ENCODE measurements around the gene PTPRG. TPM values are rescaled to one million over a fixed set of nuclear protein-coding genes. Genes with fewer than 3 reads are reported as not detected.

PTPRG gene
- total RNA-seq, 2 donors from 2014 or later, result 76.5 to 108 TPM

GRCh38 chr3:61793056-61793455 is 231.7 kb downstream of the PTPRG start:
- H3K36me3 Mint-ChIP-seq (ENCODE audit: low read depth), result peaks cover 1% of the 10 kb centered on the region
- no peak overlapping the region for H3K4me3 ChIP-seq (ENCODE audit: low read length)
- no peak overlapping the region for H3K27ac ChIP-seq (ENCODE audit: low read depth, low read length)
- no peaks in the 10 kb centered on the region for H3K9me3 Mint-ChIP-seq
- no peak overlapping the region for H3K9ac ChIP-seq (ENCODE audit: extremely low read depth, low read length, poor library complexity, severe bottlenecking)
- H3K9me3 ChIP-seq (ENCODE audit: control insufficient read depth, low read length), result no peaks in the 10 kb centered on the region
- no peak overlapping the region for H3K27ac Mint-ChIP-seq
- DNase-seq, result no peak
- peaks cover 17% of the 10 kb centered on the region for H3K4me1 ChIP-seq (ENCODE audit: control insufficient read depth, insufficient read depth, low read length)
- WGBS, 2 experiments (ENCODE audit: insufficient coverage in 1 of 2, insufficient read length in 1 of 2), result 93 to 94% methylated on average over 2 of the region's 2 CpGs
- TF ChIP-seq CTCF (conservative IDR thresholded peaks at IDR 0.05), result no peak
- no peak overlapping the region for H3K4me3 Mint-ChIP-seq
- no peaks in the 10 kb centered on the region for H3K36me3 ChIP-seq (ENCODE audit: control insufficient read depth, insufficient read depth, low read length)
- peaks cover 47% of the 10 kb centered on the region for H3K4me1 Mint-ChIP-seq
- H3K27me3 ChIP-seq (ENCODE audit: control insufficient read depth, insufficient read depth, low read length, poor library complexity, severe bottlenecking), result peaks cover 39% of the 10 kb centered on the region
- H3K27me3 Mint-ChIP-seq (ENCODE audit: insufficient read depth), result peaks cover 32% of the 10 kb centered on the region

GRCh38 chr3:61793521-61793920 is 232.2 kb downstream of the PTPRG start:
- peaks cover 35% of the 10 kb centered on the region for H3K27me3 Mint-ChIP-seq (ENCODE audit: insufficient read depth)

GRCh38 chr3:61794341-61794740 is 233.0 kb downstream of the PTPRG start:
- H3K4me1 ChIP-seq (ENCODE audit: control insufficient read depth, insufficient read depth, low read length), result peaks cover 17% of the 10 kb centered on the region
- no peaks in the 10 kb centered on the region for H3K9me3 ChIP-seq (ENCODE audit: control insufficient read depth, low read length)
- H3K27me3 Mint-ChIP-seq (ENCODE audit: insufficient read depth), result peaks cover 40% of the 10 kb centered on the region
- no peaks in the 10 kb centered on the region for H3K9me3 Mint-ChIP-seq
- H3K27ac Mint-ChIP-seq, result no peak overlapping the region
- H3K27me3 ChIP-seq (ENCODE audit: control insufficient read depth, insufficient read depth, low read length, poor library complexity, severe bottlenecking), result peaks cover 43% of the 10 kb centered on the region
- H3K4me1 Mint-ChIP-seq, result peaks cover 41% of the 10 kb centered on the region
- peaks cover 1% of the 10 kb centered on the region for H3K36me3 Mint-ChIP-seq (ENCODE audit: low read depth)
- 98 to 100% methylated on average over 2 to 3 of the region's 3 CpGs for WGBS, 2 experiments (ENCODE audit: insufficient coverage in 1 of 2, insufficient read length in 1 of 2)
- no peak overlapping the region for H3K27ac ChIP-seq (ENCODE audit: low read depth, low read length)
- H3K4me3 Mint-ChIP-seq, result no peak overlapping the region
- H3K36me3 ChIP-seq (ENCODE audit: control insufficient read depth, insufficient read depth, low read length), result no peaks in the 10 kb centered on the region
- no peak overlapping the region for H3K4me3 ChIP-seq (ENCODE audit: low read length)
- H3K9ac ChIP-seq (ENCODE audit: extremely low read depth, low read length, poor library complexity, severe bottlenecking), result no peak overlapping the region
- DNase-seq, result no peak
- no peak for TF ChIP-seq CTCF (conservative IDR thresholded peaks at IDR 0.05)

More at GRCh38 chr3:61793521-61793920, 232.2 kb downstream of the PTPRG start:
- Mint-ChIP-seq H3K9me3 (no peaks in the 10 kb centered on the region), H3K27ac (no peak overlapping the region), H3K4me3 (no peak overlapping the region), H3K4me1 (peaks cover 47% of the 10 kb centered on the region), H3K36me3 (ENCODE audit: low read depth) (peaks cover 1% of the 10 kb centered on the region)
- Histone ChIP-seq H3K4me1 (ENCODE audit: control insufficient read depth, insufficient read depth, low read length) (peaks cover 17% of the 10 kb centered on the region), H3K27me3 (ENCODE audit: control insufficient read depth, insufficient read depth, low read length, poor library complexity, severe bottlenecking) (peaks cover 43% of the 10 kb centered on the region), H3K9me3 (ENCODE audit: control insufficient read depth, low read length) (no peaks in the 10 kb centered on the region), H3K27ac (ENCODE audit: low read depth, low read length) (no peak overlapping the region), H3K4me3 (ENCODE audit: low read length) (no peak overlapping the region), H3K9ac (ENCODE audit: extremely low read depth, low read length, poor library complexity, severe bottlenecking) (no peak overlapping the region), H3K36me3 (ENCODE audit: control insufficient read depth, insufficient read depth, low read length) (no peaks in the 10 kb centered on the region)
- no peak for DNase-seq
- TF ChIP-seq CTCF (conservative IDR thresholded peaks at IDR 0.05), result no peak
